ENCODE results near the gene PSEN1.

DNA sequence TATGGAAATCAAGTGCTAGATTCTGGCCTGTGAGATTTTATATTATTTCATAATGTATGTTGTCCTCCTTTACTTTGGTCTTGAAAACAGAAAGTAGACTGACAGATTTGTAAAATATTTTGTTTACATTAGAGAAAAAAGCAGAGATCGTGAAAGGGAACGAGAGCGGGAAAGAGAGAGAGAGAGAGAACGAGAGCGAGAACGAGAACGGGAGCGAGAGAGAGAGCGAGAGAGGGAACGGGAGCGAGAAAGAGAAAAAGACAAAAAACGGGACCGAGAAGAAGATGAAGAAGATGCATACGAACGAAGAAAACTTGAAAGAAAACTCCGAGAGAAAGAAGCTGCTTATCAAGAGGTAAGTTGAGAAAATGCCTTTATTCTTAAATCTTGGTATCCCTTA is 30.6 kb upstream of the PSEN1 start:
- TF ChIP-seq POLR2A (IDR thresholded peaks at IDR 0.05) (no peak), CTCF (IDR thresholded peaks at IDR 0.05) (no peak)

Measured in tibial nerve (tissue), 3 donors.